ENCODE data around the gene SHROOM4. TPM values are rescaled to one million over a fixed set of nuclear protein-coding genes. Genes with fewer than 3 reads are reported as not detected.

Gene SHROOM4
- total RNA-seq, 3 donors from 2014 or later = 6.9 to 13.8 (median 12.5) TPM

- no peaks in the 10 kb centered on the region for H3K36me3 ChIP-seq
- H3K27me3 ChIP-seq = peaks cover 0 to 35% of the 10 kb centered on the region in 2 donors
- H3K27ac ChIP-seq = no peak overlapping the region
- H3K9me3 ChIP-seq = peaks cover 0 to 8% of the 10 kb centered on the region in 2 donors
- no peak for TF ChIP-seq POLR2A (IDR thresholded peaks at IDR 0.05)
- TF ChIP-seq CTCF (IDR thresholded peaks at IDR 0.05) = peak; percentile 22 to 39 (median 39)
- no peaks in the 10 kb centered on the region for H3K4me1 ChIP-seq
- DNase-seq (ENCODE audit: low spot score in 2 of 2) = no peak
- H3K4me3 ChIP-seq = no peak overlapping the region
- intact Hi-C loops (cut with DNase I; ENCODE audit: low total_unique reads) = no loop called here
Measured at GRCh38 chrX:50579955-50580354, 234.0 kb downstream of the SHROOM4 start.

GRCh38 chrX:50577326-50577725 is 236.7 kb downstream of the SHROOM4 start:
- TF ChIP-seq CTCF (IDR thresholded peaks at IDR 0.05) (no peak), POLR2AphosphoS5 (IDR thresholded peaks at IDR 0.05) (no peak), POLR2A (IDR thresholded peaks at IDR 0.05) (no peak)
- intact Hi-C loops (cut with DNase I; ENCODE audit: low total_unique reads) = no loop called here

GRCh38 chrX:50567636-50568035 is 246.4 kb downstream of the SHROOM4 start:
- TF ChIP-seq POLR2AphosphoS5 (IDR thresholded peaks at IDR 0.05) = no peak
- TF ChIP-seq POLR2A (IDR thresholded peaks at IDR 0.05) = no peak
- TF ChIP-seq CTCF (IDR thresholded peaks at IDR 0.05) = no peak
- Histone ChIP-seq H3K4me3 (no peak overlapping the region), H3K27ac (no peak overlapping the region), H3K36me3 (no peaks in the 10 kb centered on the region), H3K4me1 (no peaks in the 10 kb centered on the region), H3K9me3 (peaks cover 0 to 6% of the 10 kb centered on the region in 2 donors), H3K27me3 (peaks cover 0 to 22% of the 10 kb centered on the region in 2 donors)
- DNase-seq (ENCODE audit: low spot score in 2 of 2) = no peak
- intact Hi-C loops (cut with DNase I; ENCODE audit: low total_unique reads) = loop anchor here (10.0 kb wide), 1 partner anchor 1693 kb away; no protein-coding TSS in a partner anchor

More at GRCh38 chrX:50577326-50577725, 236.7 kb downstream of the SHROOM4 start:
- no peak overlapping the region for H3K27ac ChIP-seq
- H3K4me3 ChIP-seq = no peak overlapping the region
- no peaks in the 10 kb centered on the region for H3K36me3 ChIP-seq
- no peak for DNase-seq (ENCODE audit: low spot score in 2 of 2)
- no peaks in the 10 kb centered on the region for H3K9me3 ChIP-seq
- peaks cover 0 to 26% of the 10 kb centered on the region in 2 donors for H3K27me3 ChIP-seq
- H3K4me1 ChIP-seq = no peaks in the 10 kb centered on the region

- Histone ChIP-seq H3K4me1 (no peaks in the 10 kb centered on the region), H3K27me3 (peaks cover 0 to 20% of the 10 kb centered on the region in 2 donors), H3K9me3 (peaks cover 0 to 9% of the 10 kb centered on the region in 2 donors), H3K4me3 (no peak overlapping the region), H3K36me3 (no peaks in the 10 kb centered on the region), H3K27ac (no peak overlapping the region)
- DNase-seq (ENCODE audit: low spot score in 2 of 2) = no peak
- intact Hi-C loops (cut with DNase I; ENCODE audit: low total_unique reads) = loop anchor here (10.0 kb wide), 1 partner anchor 1691 kb away; no protein-coding TSS in a partner anchor
- no peak for TF ChIP-seq CTCF (IDR thresholded peaks at IDR 0.05)
- TF ChIP-seq POLR2AphosphoS5 (IDR thresholded peaks at IDR 0.05) = no peak
- TF ChIP-seq POLR2A (IDR thresholded peaks at IDR 0.05) = no peak
Measured at GRCh38 chrX:50565718-50566117, 248.3 kb downstream of the SHROOM4 start.

Other genes starting within 250 kb of the SHROOM4 start
- gene BMP15, start 96.5 kb upstream of the SHROOM4 start, total RNA-seq = not detected

Measured in breast epithelium (tissue), 4 donors.